Stimulated activated CD4-positive, alpha-beta T cell treated with anti-CD3 and anti-CD28 coated beads, Interleukin-4, amount 100 ng/mL, for 48 hours (primary cell): ENCODE measurements around the gene OR10H1.
"Not testable (repeated sequence)": the region's sequence is repeated elsewhere in the genome, so short reads cannot be mapped to it uniquely, and the experiment has no call there.

ENCODE experiments used
- DNase-seq, 2 donors: peaks; one replicate each; pipeline ENCODE4 v3.0.0-alpha.2; 2020; ENCODE audit warnings: low read depth in 2 of 2

The OR10H1 gene

DNA sequence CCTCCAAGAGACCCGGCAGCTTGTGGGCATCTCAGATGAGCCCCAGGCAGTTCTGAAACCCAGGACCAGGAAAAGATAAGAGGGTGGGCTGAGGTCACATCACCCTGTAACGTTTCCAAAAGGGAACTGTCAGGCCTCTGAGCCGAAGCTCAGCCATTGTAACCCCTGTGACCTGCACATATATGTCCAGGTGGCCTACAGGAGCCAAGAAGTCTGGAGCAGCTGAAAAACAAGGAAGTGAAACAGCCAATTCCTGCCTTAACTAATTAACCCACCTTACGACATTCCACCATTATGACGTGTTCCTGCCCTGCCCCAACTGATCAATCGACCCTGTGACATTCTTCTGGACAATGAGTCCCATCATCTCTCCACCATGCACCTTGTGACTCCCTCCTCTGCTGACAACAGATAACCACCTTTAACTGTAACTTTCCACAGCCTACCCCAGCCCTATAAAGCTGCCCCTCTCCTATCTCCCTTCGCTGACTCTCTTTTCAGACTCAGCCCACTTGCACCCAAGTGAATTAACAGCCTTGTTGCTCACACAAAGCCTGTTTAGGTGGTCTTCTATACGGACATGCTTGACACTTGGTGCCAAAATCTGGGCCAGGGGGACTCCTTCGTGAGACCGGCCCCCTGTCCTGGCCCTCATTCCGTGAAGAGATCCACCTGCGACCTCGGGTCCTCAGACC lies 13.3 kb upstream of the OR10H1 start:
- DNase-seq, result not testable (repeated sequence)

DNA sequence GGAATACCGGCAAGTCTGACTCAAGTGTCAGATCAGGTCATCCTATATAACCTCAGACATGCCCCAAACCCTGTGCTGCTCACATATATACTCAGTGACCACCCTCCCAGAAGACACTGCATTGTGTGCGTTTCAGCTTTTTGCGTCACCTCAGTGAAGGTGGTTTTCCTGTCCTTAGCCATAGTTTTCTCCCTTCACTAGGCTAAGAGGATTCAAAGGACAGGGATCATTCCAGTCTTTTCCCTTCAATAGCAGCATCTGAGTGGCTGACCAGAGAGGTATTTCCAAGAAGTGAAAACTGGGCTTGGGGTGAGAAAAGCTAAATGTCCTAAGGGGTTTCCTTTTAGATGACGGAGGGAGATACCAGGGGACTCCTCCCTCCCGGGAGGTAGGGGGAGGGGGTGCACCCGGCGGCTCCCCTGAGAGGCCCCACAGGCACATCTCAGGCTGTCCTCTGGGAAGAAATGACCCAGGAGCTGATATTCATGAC lies 12.7 kb upstream of the OR10H1 start:
- DNase-seq, result no peak

DNA sequence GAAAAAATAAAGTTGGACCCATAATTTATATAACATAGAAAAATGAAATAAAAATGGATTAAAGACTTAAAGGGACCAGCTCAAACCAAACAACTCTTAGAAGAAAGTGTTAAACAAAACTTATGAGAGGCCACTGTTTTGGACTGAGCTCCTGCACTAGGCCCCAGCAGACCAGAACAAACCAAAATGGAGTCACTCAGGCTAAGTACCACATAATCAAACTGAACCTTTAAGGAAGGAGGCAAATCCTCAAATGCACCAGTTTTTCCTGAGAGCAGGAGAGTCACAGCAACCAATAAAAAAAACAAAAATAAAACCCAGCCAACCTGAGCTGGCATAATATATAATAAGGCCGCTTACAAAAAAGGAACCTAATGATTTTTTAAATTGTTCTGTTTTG lies 10.3 kb upstream of the OR10H1 start:
- no peak for DNase-seq

DNA sequence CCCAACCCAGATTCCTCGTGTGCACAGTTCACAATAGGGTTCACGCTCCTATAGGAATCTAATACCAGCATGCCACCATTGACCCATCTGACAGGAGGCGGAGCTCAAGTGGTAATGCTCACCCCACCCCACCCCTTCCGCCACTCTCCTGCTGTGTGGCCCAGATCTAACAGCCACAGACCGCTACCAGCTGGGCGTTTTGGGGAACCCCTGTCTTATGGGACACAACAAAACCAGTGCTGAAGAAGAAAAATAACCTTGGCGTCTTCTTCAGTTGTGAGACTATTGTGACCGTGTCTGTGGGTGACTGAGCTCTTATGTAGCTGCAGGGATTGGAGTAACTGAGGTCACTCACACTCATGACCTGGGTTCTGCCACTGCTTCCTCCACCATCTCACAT lies 5.2 kb upstream of the OR10H1 start:
- DNase-seq, result no peak

DNA sequence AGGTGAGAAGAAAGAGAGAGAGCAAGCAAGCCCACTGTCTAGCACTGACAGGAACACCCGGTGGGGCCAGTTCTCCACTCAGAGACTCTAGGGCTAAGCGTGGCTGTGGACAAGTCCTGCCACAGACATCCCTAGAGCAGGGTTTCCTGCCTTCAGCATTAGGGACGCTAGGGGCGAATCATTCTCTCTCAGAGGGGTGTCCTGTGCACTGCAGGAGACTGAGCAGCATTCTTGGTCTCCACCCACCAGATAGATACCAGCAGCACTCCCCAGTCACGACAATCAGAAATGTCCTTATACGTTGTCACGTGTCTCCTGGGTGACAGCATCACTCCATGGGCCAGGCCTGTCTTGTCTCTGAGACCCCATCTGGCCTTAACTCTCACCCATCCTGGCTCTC lies 1.5 kb downstream of the OR10H1 start:
- DNase-seq, result no peak

DNA sequence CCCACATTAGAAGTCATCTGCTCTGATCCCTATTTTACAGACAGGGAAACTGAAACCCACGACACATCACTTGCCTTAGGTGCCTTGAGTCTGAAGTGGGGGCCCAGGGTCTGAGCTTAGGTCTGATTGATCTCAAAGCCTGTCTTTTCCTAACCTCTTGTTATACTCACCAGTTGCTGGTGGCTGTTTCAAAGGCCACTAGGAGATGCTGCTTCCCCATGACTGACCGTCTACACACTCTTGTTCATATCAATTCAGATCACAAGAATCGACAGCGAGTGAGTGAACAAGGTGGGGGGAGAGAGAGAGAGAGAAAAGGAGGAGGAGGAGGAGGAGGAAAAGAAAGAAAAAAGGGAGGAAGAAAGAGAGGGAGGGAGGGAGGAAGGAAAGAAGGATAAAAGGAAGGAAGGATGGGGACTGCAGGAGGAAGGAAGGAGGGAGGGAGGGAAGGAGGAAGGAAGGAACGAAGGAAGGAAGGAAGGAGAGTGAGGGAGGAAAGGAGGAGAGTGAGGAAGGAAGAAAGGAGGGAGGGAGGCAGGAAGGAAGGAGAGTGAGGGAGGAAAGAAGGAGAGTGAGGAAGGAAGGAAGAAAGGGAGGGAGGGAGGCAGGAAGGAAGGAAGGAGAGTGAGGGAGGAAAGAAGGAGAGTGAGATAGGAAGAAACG lies 3.3 kb downstream of the OR10H1 start:
- DNase-seq, result no peak

DNA sequence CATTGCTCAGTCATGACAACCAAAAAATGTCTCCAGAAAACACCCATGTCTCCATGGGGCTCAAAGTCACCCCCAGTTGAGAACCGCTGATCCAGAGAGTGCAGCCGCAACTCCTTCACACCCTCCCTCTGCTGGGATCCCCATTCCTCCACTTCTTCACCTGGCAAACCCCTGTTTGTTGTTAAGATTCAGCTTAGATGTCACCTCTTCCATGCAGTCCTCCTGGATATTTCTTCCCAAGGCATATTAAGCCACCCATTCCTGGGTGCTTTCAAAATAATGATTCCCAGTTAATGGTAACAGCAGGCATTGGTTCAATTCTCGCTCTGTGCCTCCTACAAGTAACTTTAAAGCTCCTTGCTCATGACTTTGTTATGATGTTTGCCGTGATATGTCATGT lies 4.0 kb downstream of the OR10H1 start:
- DNase-seq, result no peak

DNA sequence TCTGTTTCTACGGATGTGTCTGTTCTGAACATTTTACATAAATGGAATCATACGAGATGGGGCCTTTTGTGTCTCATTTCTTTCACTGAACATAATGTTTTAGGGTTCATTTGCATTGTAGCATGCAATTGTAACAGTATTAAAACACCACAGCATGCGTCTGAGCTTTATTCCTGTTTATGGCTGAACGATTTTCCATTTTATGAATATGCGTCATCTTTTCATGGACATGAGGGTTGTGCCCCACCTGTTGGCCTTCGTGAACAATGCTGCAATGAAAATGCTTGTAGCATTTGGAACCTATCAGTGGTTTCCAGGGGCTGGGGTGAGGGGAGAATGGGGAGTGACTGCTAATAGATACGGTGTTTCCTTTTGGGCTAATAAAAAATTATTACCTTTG lies 5.1 kb downstream of the OR10H1 start:
- DNase-seq, result no peak

DNA sequence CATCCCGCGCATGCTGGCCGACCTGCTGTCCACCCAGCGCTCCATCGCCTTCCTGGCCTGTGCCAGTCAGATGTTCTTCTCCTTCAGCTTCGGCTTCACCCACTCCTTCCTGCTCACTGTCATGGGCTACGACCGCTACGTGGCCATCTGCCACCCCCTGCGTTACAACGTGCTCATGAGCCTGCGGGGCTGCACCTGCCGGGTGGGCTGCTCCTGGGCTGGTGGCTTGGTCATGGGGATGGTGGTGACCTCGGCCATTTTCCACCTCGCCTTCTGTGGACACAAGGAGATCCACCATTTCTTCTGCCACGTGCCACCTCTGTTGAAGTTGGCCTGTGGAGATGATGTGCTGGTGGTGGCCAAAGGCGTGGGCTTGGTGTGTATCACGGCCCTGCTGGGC lies 21.2 kb downstream of the OR10H1 start:
- not testable (repeated sequence) for DNase-seq

DNA sequence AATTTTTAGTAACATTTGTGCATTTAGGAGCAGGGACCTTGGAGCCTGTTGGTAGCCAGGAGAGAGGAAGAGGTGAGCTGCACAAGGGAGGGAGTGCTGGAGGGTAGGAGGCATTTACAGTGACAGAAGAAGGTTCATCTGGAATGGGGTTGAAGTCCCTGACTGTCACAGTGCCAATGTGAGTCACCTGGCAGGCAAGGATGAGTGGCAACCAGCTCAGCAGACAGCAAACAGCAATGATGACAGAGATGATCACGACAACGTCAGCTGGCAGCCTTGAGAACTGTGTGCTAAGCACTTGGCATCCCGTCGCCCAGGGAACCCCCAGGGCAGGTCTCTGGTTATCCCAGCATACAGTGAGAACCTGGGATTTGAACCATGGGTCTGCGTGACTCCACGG lies 25.4 kb downstream of the OR10H1 start:
- DNase-seq, result no peak

DNA sequence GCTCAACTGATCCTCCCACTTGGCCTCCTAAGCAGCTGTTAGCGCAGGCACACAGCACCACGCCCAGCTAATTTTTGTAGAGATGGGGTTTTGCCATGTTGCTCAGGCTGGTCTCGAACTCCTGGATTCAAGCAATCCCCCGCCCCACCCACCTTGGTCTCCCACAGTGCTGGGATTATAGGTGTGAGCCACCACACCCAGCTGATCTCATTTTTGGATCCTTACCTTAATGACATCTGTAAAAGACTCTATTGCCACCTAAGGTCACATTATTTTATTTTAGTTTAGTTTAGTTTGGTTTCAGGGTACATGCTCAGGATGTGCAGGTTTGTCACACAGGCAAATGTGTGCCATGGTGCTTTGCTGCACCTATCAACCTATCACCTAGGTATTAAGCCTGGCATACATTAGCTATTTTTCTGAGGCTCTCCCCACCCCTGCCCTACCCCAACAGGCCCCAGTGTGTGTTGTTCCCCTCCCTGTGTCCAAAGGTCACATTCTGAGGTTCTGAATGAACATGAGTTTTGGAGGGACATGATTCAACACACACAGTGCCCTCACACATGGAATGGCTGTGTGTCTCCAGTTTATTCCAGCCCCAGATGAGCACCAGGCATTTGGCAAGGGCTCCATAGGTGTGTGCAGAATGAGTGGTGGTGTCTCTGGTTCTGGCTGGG lies 26.7 kb downstream of the OR10H1 start:
- no peak for DNase-seq

DNA sequence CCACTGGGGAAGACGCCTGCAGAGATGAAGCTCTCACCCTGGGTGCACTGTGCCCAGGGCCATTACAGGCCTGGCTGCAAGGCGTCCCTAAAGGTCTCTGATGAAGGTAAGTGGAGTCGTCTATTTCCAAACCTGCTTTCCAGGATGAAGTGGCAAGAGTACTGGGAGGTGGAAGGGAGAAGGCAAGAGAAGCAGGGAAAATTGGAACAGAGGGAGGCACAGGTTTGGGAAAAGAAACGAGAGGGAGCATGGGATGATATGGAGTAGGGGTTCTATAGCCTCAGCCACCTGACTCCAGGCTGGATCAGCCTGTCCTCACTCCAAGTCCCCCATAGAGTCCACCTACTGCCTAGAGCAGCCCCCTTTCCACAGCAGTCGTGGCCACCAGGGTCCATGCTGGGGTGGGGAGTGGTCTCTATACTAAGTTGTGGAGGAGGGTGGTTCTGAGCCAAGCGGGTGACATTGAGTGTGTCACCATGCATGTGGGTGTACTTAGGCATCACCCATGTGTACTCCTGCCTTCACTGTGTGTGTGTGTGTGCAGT lies 27.8 kb downstream of the OR10H1 start, which contains the start of gene OR10H5:
TSS of gene OR10H5 (plus strand) at position 51 of the 545 bp plus-strand sequence. CDS start 6,388 bp downstream, outside the sequence.
- no peak for DNase-seq

DNA sequence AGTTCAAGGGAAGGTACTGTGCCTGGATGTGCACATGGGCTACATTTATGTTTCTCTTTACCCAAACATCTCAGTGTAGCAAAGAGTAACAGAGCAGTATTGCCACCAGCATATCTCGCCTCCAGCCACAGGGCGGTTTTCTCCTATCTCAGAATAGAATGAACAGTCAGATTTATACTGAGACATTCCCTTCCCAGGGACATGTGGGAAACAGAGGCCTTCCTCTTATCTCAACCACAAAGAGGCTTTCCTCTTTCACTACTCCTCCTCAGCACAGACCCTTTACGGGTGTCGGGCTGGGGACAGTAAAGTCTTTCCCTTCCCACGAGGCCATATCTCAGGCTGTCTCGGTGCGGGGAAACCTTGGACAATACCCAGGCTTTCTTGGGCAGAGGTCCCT lies 32.6 kb downstream of the OR10H1 start:
- DNase-seq, result not testable (repeated sequence)

DNA sequence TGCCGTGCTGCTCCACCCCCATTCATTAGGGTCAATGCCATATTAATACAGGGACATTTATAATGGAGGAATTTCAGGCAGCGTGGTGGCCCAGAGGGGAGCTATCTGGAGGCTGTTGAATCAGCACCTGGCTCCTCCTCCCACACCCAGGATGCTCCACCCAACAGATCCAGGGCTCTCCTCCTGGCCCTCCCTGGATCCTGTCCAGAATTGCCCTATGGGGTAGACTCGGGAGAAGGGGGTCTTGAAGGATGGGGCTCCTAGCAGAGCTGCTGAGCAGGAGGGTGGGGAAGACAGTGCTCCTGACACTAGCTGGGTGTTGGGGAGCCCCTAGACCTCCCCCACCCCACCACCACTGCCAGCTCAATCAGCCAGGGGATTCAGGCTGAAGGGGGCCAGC lies 33.3 kb downstream of the OR10H1 start:
- no peak for DNase-seq

DNA sequence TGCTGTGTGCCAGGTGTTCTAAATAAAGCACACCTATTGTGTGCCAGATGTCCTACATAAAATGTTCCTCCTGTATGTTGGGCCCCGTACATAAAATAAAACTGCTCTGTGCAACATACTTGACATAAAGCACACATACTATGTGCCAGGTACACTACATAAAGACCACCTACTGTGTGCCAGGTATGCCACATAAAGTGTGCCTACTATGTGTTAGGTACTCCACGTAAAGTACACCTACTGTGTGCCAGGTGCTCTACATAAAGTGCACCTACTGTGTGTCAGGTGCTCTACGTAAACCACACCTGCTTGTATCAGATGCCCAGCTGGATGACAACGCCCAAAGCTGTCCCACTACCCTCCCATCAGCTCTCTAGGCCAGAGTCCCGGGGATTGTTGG lies 33.8 kb downstream of the OR10H1 start:
- DNase-seq, result no peak

DNA sequence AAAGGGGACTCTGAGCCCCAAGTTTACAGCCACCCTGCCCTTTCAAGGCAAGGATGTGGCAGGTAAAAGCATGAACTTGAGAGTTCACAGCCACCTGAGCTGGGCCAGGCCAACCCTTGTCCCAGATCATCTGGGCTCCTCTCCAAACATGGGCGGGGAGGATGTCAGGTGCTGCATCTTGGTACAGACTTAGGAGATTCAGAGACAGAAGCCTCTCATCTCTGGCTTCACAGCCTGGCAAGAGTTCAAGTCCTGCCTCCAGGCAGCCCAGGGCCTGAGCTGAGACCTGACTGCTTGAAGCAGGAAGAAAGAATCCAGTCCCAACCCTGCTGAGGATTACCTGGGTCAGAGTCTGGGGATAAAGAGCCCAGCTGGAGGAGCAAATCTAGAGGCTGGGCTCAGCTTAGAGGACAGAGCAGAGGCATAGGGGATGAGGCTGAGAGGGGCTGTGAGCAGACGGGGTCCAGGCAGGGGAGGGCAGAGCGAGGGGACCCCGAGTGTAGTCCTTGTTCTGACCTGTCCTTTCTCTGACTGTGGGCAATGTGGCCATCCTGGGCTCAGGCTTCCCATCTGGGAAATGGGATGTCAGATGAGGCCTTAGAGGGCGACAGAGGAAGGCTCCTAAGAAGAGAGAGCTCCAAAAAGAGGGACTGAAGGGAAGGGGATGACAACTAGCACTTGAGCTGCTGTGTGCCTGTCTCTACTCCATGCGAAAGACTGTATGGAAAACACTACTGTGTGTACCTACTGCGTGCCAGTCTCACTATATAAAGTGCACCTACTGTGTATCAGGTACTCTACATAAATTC lies 34.6 kb downstream of the OR10H1 start:
- DNase-seq, result no peak

DNA sequence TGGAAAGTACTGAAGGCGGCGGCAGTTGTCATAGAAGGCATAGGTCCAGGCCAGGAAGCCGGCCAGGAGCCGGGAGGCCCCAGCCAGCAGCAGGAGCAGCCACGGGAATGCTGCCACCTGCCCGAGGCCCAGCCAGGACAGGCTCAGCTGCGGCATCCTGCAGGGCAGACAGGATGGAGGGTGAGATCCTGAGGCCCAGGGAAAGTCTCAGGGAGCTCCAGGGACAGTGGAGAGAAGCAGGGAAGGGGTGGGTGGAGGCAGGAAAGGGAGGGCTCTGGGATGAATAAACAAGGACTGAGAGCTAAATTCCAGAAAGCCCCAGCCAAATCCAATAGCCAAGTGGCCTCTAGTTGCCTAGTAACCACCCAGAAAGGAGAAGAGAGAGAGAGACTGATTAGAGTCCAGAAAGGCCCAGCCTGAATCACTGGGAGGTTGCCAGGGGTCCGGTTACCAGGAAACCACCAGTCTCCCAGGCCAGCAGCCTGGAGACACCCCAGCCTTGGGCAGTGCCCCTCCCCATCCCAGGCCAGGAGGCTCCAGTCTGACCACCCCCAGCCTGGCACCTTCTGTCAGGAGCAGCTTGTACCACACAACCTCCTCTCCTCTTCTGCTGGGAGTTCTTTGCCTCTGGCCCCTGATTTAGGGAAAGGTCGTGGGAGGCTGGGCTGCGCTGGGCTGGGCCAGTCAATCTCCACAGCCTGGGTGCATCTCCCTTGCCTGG lies 35.5 kb downstream of the OR10H1 start:
- DNase-seq, result no peak

DNA sequence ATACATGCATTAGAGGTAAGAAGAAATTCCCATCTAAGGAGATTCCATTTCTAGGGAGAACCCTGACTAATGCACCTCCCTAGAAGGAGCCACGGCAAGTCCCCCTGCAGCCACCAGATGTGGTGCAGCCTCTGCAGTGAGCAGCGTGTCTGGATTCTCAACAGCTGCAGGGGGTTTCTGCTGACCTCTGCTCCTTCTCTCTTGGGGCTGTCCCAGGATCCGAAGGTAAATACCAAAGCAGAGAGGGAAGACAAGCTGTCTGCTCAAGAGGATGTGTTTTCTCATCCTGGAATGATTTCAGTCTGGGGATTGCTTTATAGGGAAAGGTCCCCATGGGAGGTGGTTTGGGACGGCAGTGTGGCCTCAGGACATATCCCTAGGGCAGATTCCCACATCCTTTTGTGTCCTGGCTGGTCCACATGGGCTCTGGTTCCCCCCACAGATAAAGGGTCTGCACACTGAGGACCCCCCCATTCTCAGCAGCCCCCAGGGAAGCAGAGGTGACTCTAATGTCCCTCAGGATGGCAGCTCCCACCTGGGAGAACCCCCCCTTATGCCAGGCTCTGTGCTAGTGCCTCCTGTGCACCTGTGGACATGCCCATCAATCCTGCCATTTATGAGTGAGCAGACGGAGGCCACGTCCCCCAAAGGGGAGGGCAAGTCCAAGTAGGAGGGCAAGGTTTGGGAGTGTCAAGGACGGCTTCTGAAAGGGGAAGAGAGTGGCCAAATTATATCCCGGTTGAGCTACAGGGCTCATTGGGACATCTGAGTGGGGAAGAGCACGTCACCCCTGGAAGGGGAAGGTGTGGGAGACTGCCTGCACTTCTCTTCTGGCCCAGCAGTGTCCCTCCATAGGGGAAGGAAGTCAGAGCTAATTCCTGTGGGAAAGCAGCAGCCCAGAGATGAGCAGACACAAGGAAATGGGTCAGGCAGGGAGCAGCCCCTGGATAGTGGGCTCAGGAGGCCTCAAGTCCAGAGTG lies 38.2 kb downstream of the OR10H1 start:
- DNase-seq, result no peak

DNA sequence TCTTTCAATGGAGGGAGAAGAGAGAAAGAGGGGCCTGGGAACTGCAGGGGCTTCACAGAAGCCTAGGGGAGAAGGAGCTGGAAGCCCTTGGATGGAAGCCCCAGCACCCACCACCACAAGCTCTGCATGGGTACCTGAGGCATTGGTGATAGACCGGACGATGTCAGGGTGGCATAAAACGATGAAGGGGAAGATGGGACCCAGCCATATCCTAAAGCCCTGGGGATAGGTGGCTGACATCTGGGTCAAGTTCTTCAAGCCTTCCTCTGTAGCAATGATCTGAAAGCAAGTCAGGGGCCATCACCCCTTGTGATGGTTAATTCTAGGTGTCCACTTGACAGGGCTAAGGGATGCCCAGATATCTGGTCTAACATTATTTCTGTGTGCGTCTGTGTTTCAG lies 39.2 kb downstream of the OR10H1 start:
- no peak for DNase-seq

DNA sequence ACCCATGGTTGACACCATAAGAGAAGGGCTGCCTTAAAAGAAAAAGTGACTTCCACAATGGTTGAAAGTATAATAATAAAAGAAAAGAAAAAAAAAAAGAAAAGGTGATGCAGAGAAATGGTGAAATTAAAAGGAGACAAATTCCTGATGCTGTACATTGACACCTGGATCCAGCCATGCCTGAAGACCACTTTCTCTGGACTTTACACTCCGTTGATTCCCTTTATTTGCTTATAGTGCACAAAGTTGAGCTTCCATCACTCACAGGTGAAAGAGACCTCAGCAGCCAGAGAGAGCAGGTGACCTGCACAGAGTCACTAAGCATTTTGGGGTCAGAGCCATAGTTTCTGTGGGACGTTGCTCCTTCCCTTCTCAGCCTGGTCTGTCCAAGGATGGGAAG lies 40.2 kb downstream of the OR10H1 start:
- DNase-seq, result no peak
